SK-N-SH (cell line): ENCODE data around the gene ATL3. TPM values are rescaled to one million over a fixed set of nuclear protein-coding genes. Genes with fewer than 3 reads are reported as not detected.

ENCODE experiments used
- CTCF ChIA-PET: fragments of 300-600, 350-600 bp; formaldehyde crosslinking; extraction: SDS; loops from one replicate; lab custom pipeline; 2021; lab: Yijun Ruan, JAX
- POLR2A ChIA-PET: fragments of 350-600 bp; sonication (Branson Sonifier 250); formaldehyde crosslinking; extraction: SDS; loops from one replicate; lab custom pipeline; 2020; ENCODE audit warnings: antibody characterized with exemption, inconsistent platforms; lab: Yijun Ruan, JAX
- DNase-seq: peaks from one replicate; pipeline ENCODE4 v3.0.0; 2012
- H2AFZ ChIP-seq: fragments of 200-600 bp; sonication (generic); 2 replicates; pipeline ENCODE4 v1.8.1; 2016; ENCODE audit warnings: antibody characterized with exemption, mild to moderate bottlenecking, low read depth
- H3F3A ChIP-seq: fragments of 200-600 bp; sonication (generic); replicated peaks from 2 replicates; pipeline ENCODE3; 2016; ENCODE audit warnings: antibody characterized with exemption, mild to moderate bottlenecking; ENCODE audit not compliant: insufficient read depth
- H3K27ac ChIP-seq, 2 experiments: fragments of 200-500 bp in 1 of 2; fragments of 200-600 bp in 1 of 2; sonication (Bioruptor generic) in 1 of 2; sonication (generic), shearing (Covaris generic) in 1 of 2; 2 replicates each; pipeline versions ENCODE4 v1.5.1 to v1.6.1; 2014 to 2016; ENCODE audit warnings: low read depth in 2 of 2, inconsistent platforms in 1 of 2, low read length in 1 of 2, mild to moderate bottlenecking in 1 of 2, mixed read lengths in 1 of 2
- H3K27me3 ChIP-seq: fragments of 200-600 bp; sonication (generic), shearing (Covaris generic); 2 replicates; pipeline ENCODE4 v1.6.1; 2016; ENCODE audit warnings: mixed run types; ENCODE audit not compliant: insufficient read depth
- H3K36me3 ChIP-seq, 2 experiments: fragments of 200-500 bp in 1 of 2; fragments of 200-600 bp in 1 of 2; sonication (Bioruptor generic) in 1 of 2; sonication (generic) in 1 of 2; replicated peaks in 1 of 2; 2 replicates each; pipeline versions ENCODE3 to v1.5.1; 2014 to 2016; ENCODE audit warnings: low read length in 1 of 2, mild to moderate bottlenecking in 1 of 2; ENCODE audit not compliant: insufficient read depth in 2 of 2, control insufficient read depth in 1 of 2
- H3K4me1 ChIP-seq, 2 experiments: fragments of 200-500 bp in 1 of 2; fragments of 200-600 bp in 1 of 2; sonication (Bioruptor generic) in 1 of 2; sonication (generic), shearing (Covaris generic) in 1 of 2; 2 replicates each; pipeline versions ENCODE4 v1.5.1 to v1.6.1; 2014 to 2016; ENCODE audit warnings: low read depth in 1 of 2, low read length in 1 of 2, mixed run types in 1 of 2; ENCODE audit not compliant: insufficient read depth in 2 of 2, control insufficient read depth in 1 of 2
- H3K4me2 ChIP-seq: fragments of 200-600 bp; sonication (generic), shearing (Covaris generic); 2 replicates; pipeline ENCODE4 v1.6.1; 2017; ENCODE audit warnings: mixed run types
- H3K4me3 ChIP-seq, 2 experiments: fragments of 200-500 bp in 1 of 2; fragments of 200-600 bp in 1 of 2; sonication (Bioruptor generic) in 1 of 2; sonication (generic), shearing (Covaris generic) in 1 of 2; 2 replicates each; pipeline versions ENCODE4 v1.5.1 to v1.8.1; 2014 to 2016; ENCODE audit warnings: low read depth in 2 of 2, inconsistent platforms in 1 of 2, low read length in 1 of 2, mild to moderate bottlenecking in 1 of 2, mixed read lengths in 1 of 2, moderate library complexity in 1 of 2
- H3K79me2 ChIP-seq: fragments of 200-600 bp; sonication (generic); 2 replicates; pipeline ENCODE4 v1.8.1; 2017; ENCODE audit warnings: mild to moderate bottlenecking; ENCODE audit not compliant: insufficient read depth
- H3K9ac ChIP-seq: fragments of 200-600 bp; sonication (generic); 2 replicates; pipeline ENCODE4 v1.6.1; 2017; ENCODE audit warnings: mixed run types
- H3K9me2 ChIP-seq: fragments of 200-600 bp; sonication (generic); 2 replicates; pipeline ENCODE4 v1.6.1; 2017; ENCODE audit warnings: mixed run types
- H3K9me3 ChIP-seq: fragments of 200-600 bp; sonication (generic); 2 replicates; pipeline ENCODE4 v1.6.1; 2017; ENCODE audit warnings: mixed run types, mild to moderate bottlenecking, moderate library complexity
- H4K20me1 ChIP-seq: fragments of 200-600 bp; sonication (generic); 2 replicates; pipeline ENCODE4 v1.6.1; 2017; ENCODE audit warnings: mild to moderate bottlenecking, mixed run types; ENCODE audit not compliant: insufficient read depth
- CHD2 ChIP-seq: fragments of 150-350 bp; IDR thresholded peaks from 2 replicates; pipeline ENCODE4 v1.6.1; 2018; ENCODE audit warnings: low read length; ENCODE audit not compliant: partially characterized antibody
- ELF1 ChIP-seq: IDR thresholded peaks from 2 replicates; pipeline ENCODE4 v1.4.0; 2012
- EP300 ChIP-seq, 2 experiments: IDR thresholded peaks; 2 replicates each; pipeline versions ENCODE4 v1.4.0 to v1.6.1; 2012; ENCODE audit warnings: borderline replicate concordance in 1 of 2, low read depth in 1 of 2, low read length in 1 of 2
- FOXJ3 ChIP-seq: sonication (generic); formaldehyde crosslinking; IDR thresholded peaks from 2 replicates; pipeline ENCODE4 v1.5.1; 2020; ENCODE audit warnings: mild to moderate bottlenecking, missing genetic modification reagents
- FOXM1 ChIP-seq: IDR thresholded peaks from 2 replicates; pipeline ENCODE4 v1.4.0; 2012; ENCODE audit warnings: low read depth, mild to moderate bottlenecking
- GABPA ChIP-seq: IDR thresholded peaks from 2 replicates; pipeline ENCODE4 v1.4.0; 2012; ENCODE audit warnings: low read depth, mild to moderate bottlenecking
- JUND ChIP-seq: IDR thresholded peaks from 2 replicates; pipeline ENCODE4 v1.4.0; 2012
- MXI1 ChIP-seq: IDR thresholded peaks from 2 replicates; pipeline ENCODE4 v1.6.1; 2012; ENCODE audit warnings: mild to moderate bottlenecking, low read depth, low read length, improper control_type of control experiment
- NFIC ChIP-seq: IDR thresholded peaks from 2 replicates; pipeline ENCODE4 v1.4.0; 2012; ENCODE audit warnings: borderline replicate concordance
- NRF1 ChIP-seq: IDR thresholded peaks from 2 replicates; pipeline ENCODE4 v1.6.1; 2012; ENCODE audit warnings: low read depth, mild to moderate bottlenecking, low read length
- PBX3 ChIP-seq: IDR thresholded peaks from 2 replicates; pipeline ENCODE4; 2012
- POLR2AphosphoS5 ChIP-seq: IDR thresholded peaks from 2 replicates; pipeline ENCODE4 v1.6.1; 2012; ENCODE audit warnings: low read depth, low read length
- RAD21 ChIP-seq: IDR thresholded peaks from 2 replicates; pipeline ENCODE4 v1.6.1; 2012; ENCODE audit warnings: mild to moderate bottlenecking, low read length
- RCOR1 ChIP-seq: fragments of 150-350 bp; IDR thresholded peaks from 2 replicates; pipeline ENCODE4 v1.6.1; 2017; ENCODE audit warnings: antibody characterized with exemption, low read length
- REST ChIP-seq: IDR thresholded peaks from 2 replicates; pipeline ENCODE4 v1.6.1; 2012; ENCODE audit warnings: mild to moderate bottlenecking, low read depth, low read length, moderate library complexity
- RFX5 ChIP-seq: IDR thresholded peaks from 2 replicates; pipeline ENCODE4 v1.6.1; 2012; ENCODE audit warnings: mild to moderate bottlenecking, improper control_type of control experiment, low read length
- SIN3A ChIP-seq: IDR thresholded peaks from 2 replicates; pipeline ENCODE4 v1.6.1; 2012; ENCODE audit warnings: low read depth, mild to moderate bottlenecking, low read length, moderate library complexity, borderline replicate concordance
- TCF12 ChIP-seq: IDR thresholded peaks from 2 replicates; pipeline ENCODE4 v1.4.0; 2012
- TEAD4 ChIP-seq: IDR thresholded peaks from 2 replicates; pipeline ENCODE4 v1.4.0; 2012; ENCODE audit warnings: mild to moderate bottlenecking, borderline replicate concordance; ENCODE audit not compliant: insufficient read depth
- YY1 ChIP-seq: IDR thresholded peaks from 2 replicates; pipeline ENCODE4 v1.4.0; 2012; ENCODE audit warnings: low read depth, mild to moderate bottlenecking
- ZBTB33 ChIP-seq: IDR thresholded peaks from 2 replicates; pipeline ENCODE4 v1.4.0; 2012; ENCODE audit warnings: low read depth, borderline replicate concordance
- WGBS: methylation state at CpG from one replicate; pipeline ENCODE4 v1.1.6; 2017; ENCODE audit warnings: low lambda C conversion rate; 5-methylcytosine and 5-hydroxymethylcytosine counted together
- polyA plus RNA-seq, 3 experiments: library from polyadenylated mRNA; depleted of rRNA; stranded (reverse); fragments of >200 nt; gene quantifications; 2 replicates each; pipeline ENCODE4 v1.2.3, GENCODE V29; 2012
- TF ChIP-seq, protein P1 (sequence below): fragments of 150-350 bp; IDR thresholded peaks from 2 replicates; pipeline ENCODE4 v1.6.1; 2016; ENCODE audit warnings: mild to moderate bottlenecking, low read depth, low read length
- TF ChIP-seq, protein P2 (sequence below): fragments of 200-600 bp; sonication (generic); IDR thresholded peaks from 2 replicates; pipeline ENCODE4 v1.6.1; 2017; ENCODE audit warnings: antibody characterized with exemption, mild to moderate bottlenecking, moderate library complexity

Gene ATL3
- polyA plus RNA-seq, 1 of the 3 experiments (the other 2 are of a cell fraction): 13.1 TPM

- Histone ChIP-seq H3K36me3 (peaks cover 0 to 3% of the 10 kb centered on the region in 2 experiments), H3K4me2 (peak overlapping the region; percentile 89), H3K79me2 (peaks cover 59% of the 10 kb centered on the region), H3K9ac (peak overlapping the region; percentile 92), H3F3A (peaks cover 14% of the 10 kb centered on the region), H2AFZ (peak overlapping the region; percentile 75; the same call in 1 of the 2 replicates), H3K27me3 (no peaks in the 10 kb centered on the region), H3K27ac (peak overlapping the region; percentile 83 to 91; a peak in 3 of 4 replicates), H3K9me3 (no peaks in the 10 kb centered on the region), H3K4me1 (peaks cover 4 to 8% of the 10 kb centered on the region in 2 experiments; a peak in 3 of 4 replicates), H3K9me2 (no peaks in the 10 kb centered on the region), H3K4me3 (peak overlapping the region; percentile 63 to 97), H4K20me1 (no peaks in the 10 kb centered on the region; the same call in 1 of the 2 replicates)
- no peak for TF ChIP-seq TEAD4
- no peak for TF ChIP-seq NRF1
- no peak for TF ChIP-seq PBX3
- TF ChIP-seq NFIC: no peak
- no peak for TF ChIP-seq GABPA
- TF ChIP-seq MXI1: peak; percentile 68
- TF ChIP-seq, protein P1, sequence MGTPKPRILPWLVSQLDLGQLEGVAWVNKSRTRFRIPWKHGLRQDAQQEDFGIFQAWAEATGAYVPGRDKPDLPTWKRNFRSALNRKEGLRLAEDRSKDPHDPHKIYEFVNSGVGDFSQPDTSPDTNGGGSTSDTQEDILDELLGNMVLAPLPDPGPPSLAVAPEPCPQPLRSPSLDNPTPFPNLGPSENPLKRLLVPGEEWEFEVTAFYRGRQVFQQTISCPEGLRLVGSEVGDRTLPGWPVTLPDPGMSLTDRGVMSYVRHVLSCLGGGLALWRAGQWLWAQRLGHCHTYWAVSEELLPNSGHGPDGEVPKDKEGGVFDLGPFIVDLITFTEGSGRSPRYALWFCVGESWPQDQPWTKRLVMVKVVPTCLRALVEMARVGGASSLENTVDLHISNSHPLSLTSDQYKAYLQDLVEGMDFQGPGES: no peak
- peak; percentile 50 for TF ChIP-seq CHD2
- no peak for TF ChIP-seq FOXM1
- TF ChIP-seq POLR2AphosphoS5: no peak
- peak; percentile 22; the same call in 1 of the 2 replicates for TF ChIP-seq TCF12
- no peak for TF ChIP-seq SIN3A
- TF ChIP-seq FOXJ3 (CRISPR knock-in tag): no peak
- TF ChIP-seq, protein P2, sequence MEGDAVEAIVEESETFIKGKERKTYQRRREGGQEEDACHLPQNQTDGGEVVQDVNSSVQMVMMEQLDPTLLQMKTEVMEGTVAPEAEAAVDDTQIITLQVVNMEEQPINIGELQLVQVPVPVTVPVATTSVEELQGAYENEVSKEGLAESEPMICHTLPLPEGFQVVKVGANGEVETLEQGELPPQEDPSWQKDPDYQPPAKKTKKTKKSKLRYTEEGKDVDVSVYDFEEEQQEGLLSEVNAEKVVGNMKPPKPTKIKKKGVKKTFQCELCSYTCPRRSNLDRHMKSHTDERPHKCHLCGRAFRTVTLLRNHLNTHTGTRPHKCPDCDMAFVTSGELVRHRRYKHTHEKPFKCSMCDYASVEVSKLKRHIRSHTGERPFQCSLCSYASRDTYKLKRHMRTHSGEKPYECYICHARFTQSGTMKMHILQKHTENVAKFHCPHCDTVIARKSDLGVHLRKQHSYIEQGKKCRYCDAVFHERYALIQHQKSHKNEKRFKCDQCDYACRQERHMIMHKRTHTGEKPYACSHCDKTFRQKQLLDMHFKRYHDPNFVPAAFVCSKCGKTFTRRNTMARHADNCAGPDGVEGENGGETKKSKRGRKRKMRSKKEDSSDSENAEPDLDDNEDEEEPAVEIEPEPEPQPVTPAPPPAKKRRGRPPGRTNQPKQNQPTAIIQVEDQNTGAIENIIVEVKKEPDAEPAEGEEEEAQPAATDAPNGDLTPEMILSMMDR: peak; percentile 32
- no peak for TF ChIP-seq ELF1
- TF ChIP-seq JUND: no peak
- TF ChIP-seq YY1: 0 out of 2 replicates have a peak, but pooled peaks have one; percentile 60
- no peak for TF ChIP-seq ZBTB33
- TF ChIP-seq EP300 (IDR thresholded peaks at IDR 0.05; ENCODE audit: borderline replicate concordance in 1 of 2, low read depth in 1 of 2, low read length in 1 of 2): no peak
- no peak for TF ChIP-seq RCOR1
- TF ChIP-seq RAD21: no peak
- TF ChIP-seq REST: no peak
- no peak for TF ChIP-seq RFX5
- ChIA-PET CTCF (interaction anchor here (0.6 to 5.6 kb wide), 17 partner anchors 8 to 263 kb away, joined by 3 to 31 read pairs (median 4); partner anchors contain the start of genes ATL3 and ZFTA), POLR2A (interaction anchor here (0.6 to 3.9 kb wide), 4 partner anchors 8 to 923 kb away, joined by 3 to 24 read pairs (median 4); partner anchors contain the start of gene ATL3)
- 3% methylated on average over 19 of the region's 19 CpGs for WGBS
- DNase-seq: peak; percentile 55
Measured at GRCh38 chr11:63682066-63683021, 11.2 kb upstream of the ATL3 start.
